HG03460 (cell line): ENCODE results near the gene CIAO3.

ENCODE experiments used
- ATAC-seq: cut with Tn5 transposase; IDR thresholded peaks from one replicate; pipeline ENCODE4 v1.9.1; 2021; ENCODE audit not compliant: unreplicated experiment

Gene CIAO3

DNA sequence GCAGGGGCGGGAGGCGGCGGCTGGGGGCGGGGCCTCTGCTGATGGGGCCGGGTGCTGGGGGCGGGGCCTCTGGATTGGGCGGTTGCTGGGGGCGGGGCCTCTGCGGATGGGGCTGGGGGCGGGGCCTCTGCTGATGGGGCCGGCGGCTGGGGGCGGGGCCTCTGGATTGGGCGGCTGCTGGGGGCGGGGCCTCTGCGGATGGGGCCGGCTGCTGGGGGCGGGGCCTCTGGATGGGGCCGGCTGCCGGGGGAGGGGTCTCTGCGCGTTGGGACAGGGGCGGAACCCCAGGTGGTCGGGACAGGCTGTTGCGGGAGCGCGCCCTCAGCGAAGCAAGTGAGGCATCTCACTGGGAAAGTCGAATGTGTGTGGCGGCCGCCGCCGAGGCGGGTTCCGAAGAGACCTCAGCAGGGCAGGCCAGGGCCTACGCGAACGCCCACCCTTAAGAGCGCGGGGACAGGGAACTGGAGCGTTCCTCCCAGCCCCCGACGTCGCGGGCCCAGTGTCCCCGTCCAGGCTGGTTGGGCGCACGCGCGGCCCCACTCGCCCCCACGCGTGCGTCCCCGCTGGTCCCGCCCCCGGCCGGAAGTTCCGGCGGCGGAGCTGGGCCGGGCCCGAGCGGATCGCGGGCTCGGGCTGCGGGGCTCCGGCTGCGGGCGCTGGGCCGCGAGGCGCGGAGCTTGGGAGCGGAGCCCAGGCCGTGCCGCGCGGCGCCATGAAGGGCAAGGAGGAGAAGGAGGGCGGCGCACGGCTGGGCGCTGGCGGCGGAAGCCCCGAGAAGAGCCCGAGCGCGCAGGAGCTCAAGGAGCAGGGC is 60.8 kb downstream of the CIAO3 start, which contains the start of gene STUB1:
Gene STUB1, plus strand, starts transcription at position 597 of the 811 bp plus-strand sequence. Its CDS starts 116 bp downstream, at position 713.
- no peak for ATAC-seq
